NCI-H2196 (cell line): ENCODE measurements around the gene DDX5.
"Not testable (repeated sequence)": the region's sequence is repeated elsewhere in the genome, so short reads cannot be mapped to it uniquely, and the experiment has no call there.

Source experiments
- DNase-seq: peaks from one replicate; lab custom pipeline; 2025; ENCODE audit not compliant: unreplicated experiment; lab: John Stamatoyannopoulos, UW

Gene DDX5

GRCh38 chr17:64494121-64494520, 12.0 kb downstream of the DDX5 start:
- DNase-seq = no peak

- no peak for DNase-seq
Observed at GRCh38 chr17:64492481-64493109, 13.5 kb downstream of the DDX5 start.

DNA sequence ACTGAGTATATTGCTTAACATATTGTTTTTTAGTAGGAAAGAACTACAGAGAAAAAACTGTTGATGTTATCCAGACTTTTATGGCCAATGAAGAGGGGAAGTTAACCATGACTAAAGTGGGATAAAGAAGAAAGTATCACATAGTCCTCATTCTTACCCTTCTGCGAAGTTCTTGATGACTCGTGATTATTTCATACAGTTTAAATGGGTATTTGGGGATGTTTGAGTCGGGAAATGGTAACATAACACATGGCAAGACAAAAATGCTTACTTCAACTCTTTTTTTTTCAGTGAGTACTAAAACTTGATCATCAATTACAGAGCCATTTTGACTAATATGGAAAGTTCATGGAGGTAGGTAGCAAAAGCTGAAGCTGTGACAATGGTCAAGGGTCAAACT, 14.1 kb downstream of the DDX5 start:
- DNase-seq = no peak

GRCh38 chr17:64491034-64491860, 14.8 kb downstream of the DDX5 start:
- DNase-seq = no peak

GRCh38 chr17:64488301-64488700, 17.8 kb downstream of the DDX5 start:
- DNase-seq = no peak

- no peak for DNase-seq
Observed at GRCh38 chr17:64484380-64484779, 21.7 kb downstream of the DDX5 start.

GRCh38 chr17:64480951-64481350, 25.1 kb downstream of the DDX5 start:
- DNase-seq = no peak

DNA sequence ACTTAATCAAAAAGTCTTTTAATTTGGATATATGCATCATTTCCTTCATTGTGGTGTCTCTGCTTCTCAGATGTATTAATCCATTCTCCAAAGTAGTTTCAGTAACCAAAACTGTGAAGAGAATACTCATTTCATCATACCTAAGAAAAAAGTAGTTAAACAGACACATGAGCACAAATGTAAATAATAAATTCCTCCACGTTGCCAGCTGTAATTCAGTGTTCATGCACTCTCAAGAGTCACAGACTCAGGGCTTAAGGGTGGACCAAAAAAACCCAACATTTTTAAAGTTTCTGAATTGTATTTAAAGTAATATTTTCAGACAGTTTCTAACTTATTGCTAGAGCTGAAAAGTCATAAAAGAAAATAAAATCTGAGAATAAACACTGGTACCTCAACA, 28.2 kb downstream of the DDX5 start:
- no peak for DNase-seq

GRCh38 chr17:64472564-64472963, 33.5 kb downstream of the DDX5 start:
- no peak for DNase-seq

- no peak for DNase-seq
Observed at GRCh38 chr17:64471440-64471839, 34.6 kb downstream of the DDX5 start.

DNA sequence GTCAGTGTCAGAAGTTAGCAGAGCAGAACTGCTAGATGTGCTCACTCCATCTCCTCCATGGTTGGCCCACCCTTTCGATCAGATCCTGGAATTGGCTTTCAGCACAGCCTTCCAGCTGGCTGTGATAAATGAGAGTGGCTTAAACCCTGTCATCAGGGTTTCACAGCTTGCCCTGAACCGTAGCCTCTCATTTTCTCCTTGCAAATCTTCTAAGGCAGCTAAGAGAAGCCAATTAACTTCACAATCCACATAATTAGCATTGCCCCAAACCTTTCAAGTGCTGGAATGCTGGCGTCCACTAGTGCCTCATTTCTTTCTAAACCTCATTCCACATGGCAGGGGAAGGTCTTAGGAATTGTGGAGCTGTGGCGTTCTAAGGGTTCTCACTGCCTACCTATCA, 35.5 kb downstream of the DDX5 start:
- DNase-seq = no peak

GRCh38 chr17:64466834-64467233, 39.3 kb downstream of the DDX5 start:
- DNase-seq = not testable (repeated sequence)

- DNase-seq = no peak
Observed at GRCh38 chr17:64466019-64466735, 39.9 kb downstream of the DDX5 start.

- no peak for DNase-seq
Observed at GRCh38 chr17:64461788-64462187, 44.3 kb downstream of the DDX5 start.

- no peak for DNase-seq
Observed at GRCh38 chr17:64460955-64461354, 45.1 kb downstream of the DDX5 start.

DNA sequence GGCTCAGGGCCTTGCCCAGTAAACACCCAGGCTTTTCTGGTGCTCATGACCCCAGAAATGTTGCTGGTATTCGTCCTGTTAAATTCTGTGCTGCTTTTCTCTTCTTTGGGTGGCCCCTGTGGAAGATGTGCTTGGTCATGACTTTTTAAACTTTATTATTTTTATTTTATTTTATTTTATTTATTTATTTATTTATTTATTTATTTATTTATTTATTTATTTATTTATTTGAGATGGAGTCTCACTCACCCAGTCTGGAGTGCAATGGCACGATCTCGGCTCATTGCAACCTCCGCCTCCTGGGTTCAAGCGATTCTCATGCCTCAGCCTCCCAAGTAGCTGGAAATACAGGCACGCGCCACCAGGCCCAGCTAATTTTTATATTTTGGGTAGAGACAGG, 46.3 kb downstream of the DDX5 start:
- not testable (repeated sequence) for DNase-seq

DNA sequence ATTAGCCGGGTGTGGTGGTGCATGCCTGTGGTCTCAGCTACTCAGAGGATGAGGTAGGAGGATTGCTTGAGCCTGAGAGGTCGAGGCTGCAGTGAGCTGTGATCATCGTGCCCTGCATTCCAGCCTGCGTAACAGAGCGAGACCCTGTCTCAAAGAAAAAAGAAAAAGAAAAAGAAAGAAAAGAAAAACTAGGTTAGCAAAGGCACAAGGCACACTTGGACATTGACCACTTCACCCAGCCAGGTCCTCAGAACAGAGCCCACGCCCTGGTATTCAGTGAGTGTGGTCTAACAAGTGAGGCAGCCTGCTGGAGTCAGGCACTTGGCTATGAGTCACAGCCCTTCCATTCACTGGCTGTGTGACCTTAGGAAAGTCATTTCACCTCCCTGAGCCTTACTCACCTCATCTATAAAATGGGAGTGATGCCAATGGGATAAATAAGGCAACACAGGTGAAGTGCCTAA, 46.8 kb downstream of the DDX5 start:
- no peak for DNase-seq

DNA sequence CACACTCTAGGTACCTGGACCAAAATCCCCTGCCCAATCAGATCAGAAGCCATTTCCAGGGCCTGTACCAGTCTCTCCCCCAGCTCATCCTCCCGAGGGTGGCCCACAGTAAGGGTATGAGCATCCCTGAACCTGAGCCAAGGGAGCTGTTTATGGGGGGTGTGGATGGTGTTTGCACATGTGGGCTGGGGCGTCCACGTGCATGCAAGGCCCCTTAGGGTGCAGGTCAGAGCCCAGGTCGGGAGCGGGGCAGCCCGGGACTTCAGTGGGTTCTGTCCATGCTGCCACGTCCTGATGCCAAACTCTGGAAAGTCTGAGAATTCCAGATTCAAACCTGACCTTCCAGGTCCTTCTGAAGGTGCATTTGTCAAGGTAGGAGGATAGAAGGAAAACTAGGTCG, 47.3 kb downstream of the DDX5 start:
- no peak for DNase-seq

- no peak for DNase-seq
Observed at GRCh38 chr17:64457156-64457555, 48.9 kb downstream of the DDX5 start.

- DNase-seq = no peak
Observed at GRCh38 chr17:64455993-64456885, 49.9 kb downstream of the DDX5 start.

GRCh38 chr17:64449545-64449944, 56.5 kb downstream of the DDX5 start:
- no peak for DNase-seq
